Testis (tissue), 3 donors: Measurements from ENCODE around the gene GBE1. TPM values are rescaled to one million over a fixed set of nuclear protein-coding genes. Genes with fewer than 3 reads are reported as not detected.

Source experiments
- DNase-seq: peaks from one replicate; pipeline ENCODE4 v3.0.0-alpha.2; 2019
- H3K27ac ChIP-seq, 2 donors: fragments of 200-600 bp; sonication (generic); one replicate each; pipeline ENCODE4 v1.5.1; 2019
- H3K27me3 ChIP-seq: fragments of 200-600 bp; sonication (generic); one replicate; pipeline ENCODE4 v1.5.1; 2019
- H3K36me3 ChIP-seq: fragments of 200-600 bp; sonication (generic); one replicate; pipeline ENCODE4 v1.5.1; 2017; ENCODE audit warnings: low read depth; ENCODE audit errors: missing control alignments
- H3K4me1 ChIP-seq: fragments of 200-600 bp; sonication (generic); one replicate; pipeline ENCODE4 v1.5.1; 2019
- H3K4me3 ChIP-seq, 2 donors: fragments of 200-600 bp; sonication (generic); one replicate each; pipeline ENCODE4 v1.5.1; 2017 to 2019
- H3K9me3 ChIP-seq: fragments of 200-600 bp; sonication (generic); one replicate; pipeline ENCODE4 v1.5.1; 2017
- POLR2A ChIP-seq: fragments of 450-650 bp; IDR thresholded peaks from one replicate; pipeline ENCODE4 v1.6.1; 2017; ENCODE audit warnings: antibody characterized with exemption, mild to moderate bottlenecking, moderate library complexity
- WGBS, 2 donors: methylation state at CpG; one replicate each; pipeline ENCODE4 v1.1.5; 2018; 5-methylcytosine and 5-hydroxymethylcytosine counted together
- intact Hi-C: fragments of 100-400 bp; cut with DNase I; formaldehyde crosslinking; loops from one replicate; pipeline ENCODE4 v1.15.1; 2023; ENCODE audit warnings: low total_unique reads
- polyA plus RNA-seq: library from polyadenylated mRNA; stranded (reverse); fragments of 350-450 nt; fragmentation: Illumina TruSeq; extraction: RNeasy Lipid Tissue Mini Kit (QIAGEN cat#74804); gene quantifications from one replicate; pipeline ENCODE4 v1.2.3, GENCODE V29; 2014; ENCODE audit warnings: low read depth, low replicate concordance; ENCODE audit not compliant: insufficient read depth
- total RNA-seq, 2 donors: library from RNA; depleted of rRNA; stranded (reverse); fragments of >200 nt; gene quantifications; one replicate each; pipeline ENCODE4 v1.2.3, GENCODE V29; 2016
- TF ChIP-seq, protein P1 (sequence below), 3 experiments: fragments of 450-650 bp in 2 of 3; fragments of 200-600 bp in 1 of 3; sonication (generic) in 1 of 3; IDR thresholded peaks; one replicate each; pipeline ENCODE4 v1.5.1; 2016 to 2019; ENCODE audit warnings: antibody characterized with exemption in 3 of 3, mild to moderate bottlenecking in 2 of 3, moderate library complexity in 1 of 3

Gene GBE1
- total and polyA plus RNA-seq, 3 donors from 2014 or later, result 14.1 to 23.5 (median 19.4) TPM

DNA sequence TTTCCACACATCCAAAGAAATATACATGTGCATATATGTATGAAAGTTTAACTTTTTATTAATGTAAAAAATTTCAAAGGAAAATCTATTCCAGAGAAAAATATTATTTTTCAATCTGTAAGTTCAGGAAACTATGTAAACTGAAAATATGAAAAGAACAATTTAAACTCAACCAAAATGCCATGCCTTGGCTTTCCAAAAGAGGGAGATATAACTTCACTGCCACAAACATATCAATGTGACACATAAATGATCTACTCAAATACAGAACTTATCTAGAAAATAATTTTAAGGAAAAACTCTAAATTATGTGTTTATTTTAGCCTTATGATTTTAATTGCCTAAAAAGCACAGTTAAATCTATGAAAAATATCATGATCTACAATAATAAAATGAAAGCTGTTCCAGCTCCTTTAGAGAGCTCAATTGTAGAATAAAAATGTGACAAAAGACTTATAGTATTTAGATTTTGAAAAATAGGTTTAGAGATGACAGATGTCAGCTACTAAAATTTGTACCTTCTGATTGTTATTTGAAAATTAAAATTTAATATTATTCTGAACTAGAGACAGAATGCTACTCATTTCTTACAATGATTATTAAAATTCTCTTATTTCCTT lies 94.8 kb downstream of the GBE1 start:
- Histone ChIP-seq H3K27me3 (no peaks in the 10 kb centered on the region), H3K4me3 (no peak overlapping the region), H3K4me1 (no peaks in the 10 kb centered on the region), H3K36me3 (no peaks in the 10 kb centered on the region), H3K27ac (no peak overlapping the region), H3K9me3 (no peaks in the 10 kb centered on the region)
- intact Hi-C loops, result no loop called here
- DNase-seq, result no peak
- TF ChIP-seq, protein P1, sequence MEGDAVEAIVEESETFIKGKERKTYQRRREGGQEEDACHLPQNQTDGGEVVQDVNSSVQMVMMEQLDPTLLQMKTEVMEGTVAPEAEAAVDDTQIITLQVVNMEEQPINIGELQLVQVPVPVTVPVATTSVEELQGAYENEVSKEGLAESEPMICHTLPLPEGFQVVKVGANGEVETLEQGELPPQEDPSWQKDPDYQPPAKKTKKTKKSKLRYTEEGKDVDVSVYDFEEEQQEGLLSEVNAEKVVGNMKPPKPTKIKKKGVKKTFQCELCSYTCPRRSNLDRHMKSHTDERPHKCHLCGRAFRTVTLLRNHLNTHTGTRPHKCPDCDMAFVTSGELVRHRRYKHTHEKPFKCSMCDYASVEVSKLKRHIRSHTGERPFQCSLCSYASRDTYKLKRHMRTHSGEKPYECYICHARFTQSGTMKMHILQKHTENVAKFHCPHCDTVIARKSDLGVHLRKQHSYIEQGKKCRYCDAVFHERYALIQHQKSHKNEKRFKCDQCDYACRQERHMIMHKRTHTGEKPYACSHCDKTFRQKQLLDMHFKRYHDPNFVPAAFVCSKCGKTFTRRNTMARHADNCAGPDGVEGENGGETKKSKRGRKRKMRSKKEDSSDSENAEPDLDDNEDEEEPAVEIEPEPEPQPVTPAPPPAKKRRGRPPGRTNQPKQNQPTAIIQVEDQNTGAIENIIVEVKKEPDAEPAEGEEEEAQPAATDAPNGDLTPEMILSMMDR (IDR thresholded peaks at IDR 0.05), result peak in 2 of 3 experiments; percentile 12 to 70
- no peak for TF ChIP-seq POLR2A

DNA sequence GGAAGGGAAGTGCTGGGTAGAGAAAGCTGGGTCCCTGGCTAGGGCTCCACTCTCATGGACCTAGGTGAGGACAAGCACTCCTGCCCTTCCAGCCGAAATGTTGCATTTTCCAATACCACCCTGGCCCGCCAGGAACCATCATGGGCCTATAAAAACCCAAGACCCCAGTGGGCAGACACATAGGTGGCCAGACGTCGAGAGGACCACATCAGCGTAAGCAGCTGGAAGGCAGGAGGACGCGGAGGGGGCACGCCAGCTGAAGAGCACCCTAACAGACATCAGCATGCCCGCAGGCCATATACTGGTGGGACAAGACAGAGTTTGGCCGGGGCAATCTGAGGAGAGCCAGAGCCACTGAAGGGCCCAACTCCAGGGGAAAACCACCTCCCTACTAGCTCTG lies 98.3 kb downstream of the GBE1 start:
- Histone ChIP-seq H3K36me3 (no peaks in the 10 kb centered on the region), H3K27me3 (no peaks in the 10 kb centered on the region), H3K4me1 (no peaks in the 10 kb centered on the region), H3K9me3 (no peaks in the 10 kb centered on the region), H3K4me3 (no peak overlapping the region), H3K27ac (no peak overlapping the region)
- DNase-seq, result no peak
- intact Hi-C loops, result no loop called here
- 71 to 75% methylated on average over 10 of the region's 10 CpGs for WGBS, 2 donors
- TF ChIP-seq POLR2A, result no peak
- TF ChIP-seq, protein P1 (IDR thresholded peaks at IDR 0.05), result no peak

DNA sequence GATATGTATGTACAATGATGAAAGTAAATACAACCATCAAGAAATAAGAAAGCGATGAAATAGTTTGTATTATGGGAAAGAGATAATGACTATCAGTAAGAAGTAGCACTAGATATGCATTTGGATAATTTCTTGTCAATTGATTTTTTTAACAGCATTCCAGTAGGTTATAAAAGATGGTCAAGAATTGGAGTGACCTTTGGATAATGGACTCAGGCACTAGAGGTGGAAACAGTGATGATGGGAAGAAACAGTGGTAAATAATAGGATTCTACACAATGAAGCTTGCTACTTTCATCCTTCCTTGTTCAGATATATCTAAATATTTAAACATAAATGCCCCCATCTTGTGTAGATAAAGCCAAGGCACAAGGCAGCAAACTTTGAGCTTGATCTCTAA lies 101.4 kb downstream of the GBE1 start:
- DNase-seq, result no peak
- 91 to 96% methylated on average over 1 of the region's 1 CpG for WGBS, 2 donors
- Histone ChIP-seq H3K9me3 (no peaks in the 10 kb centered on the region), H3K27ac (no peak overlapping the region), H3K27me3 (no peaks in the 10 kb centered on the region), H3K4me1 (no peaks in the 10 kb centered on the region), H3K4me3 (no peak overlapping the region), H3K36me3 (no peaks in the 10 kb centered on the region)
- no peak for TF ChIP-seq POLR2A
- TF ChIP-seq, protein P1 (IDR thresholded peaks at IDR 0.05), result no peak
- intact Hi-C loops, result no loop called here

DNA sequence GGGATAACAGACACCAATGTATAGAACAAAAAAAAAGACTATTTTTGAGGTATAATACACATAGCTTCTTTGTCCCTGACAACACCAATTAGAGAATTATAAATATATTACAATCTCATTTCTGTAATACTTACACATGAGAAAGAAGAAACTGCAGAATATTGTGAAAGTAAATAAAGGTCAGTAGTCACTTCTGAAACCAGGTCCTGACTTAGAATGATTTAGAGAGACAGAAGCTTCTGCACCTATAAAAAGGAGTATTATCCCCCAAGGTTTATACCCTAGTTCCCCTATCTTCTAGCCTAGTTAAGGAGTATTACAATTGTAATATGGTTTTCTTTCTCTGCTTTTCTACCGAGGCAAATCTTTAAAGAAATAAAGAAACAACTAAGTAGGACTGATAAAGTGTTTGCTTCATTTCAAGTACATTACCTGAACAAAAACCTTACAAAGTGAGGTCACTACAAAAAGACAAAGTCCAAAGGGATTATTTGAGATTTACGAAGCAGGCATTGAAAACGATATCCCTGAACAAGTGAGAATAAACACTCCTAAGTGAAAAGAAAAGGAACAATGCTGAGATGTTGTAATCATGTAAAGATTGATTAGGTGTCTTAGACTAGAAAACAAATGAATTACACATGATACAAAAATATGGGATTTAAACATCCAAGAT lies 103.0 kb downstream of the GBE1 start:
- intact Hi-C loops, result no loop called here
- Histone ChIP-seq H3K4me3 (no peak overlapping the region), H3K27ac (no peak overlapping the region), H3K9me3 (no peaks in the 10 kb centered on the region), H3K36me3 (no peaks in the 10 kb centered on the region), H3K4me1 (no peaks in the 10 kb centered on the region), H3K27me3 (no peaks in the 10 kb centered on the region)
- 78 to 83% methylated on average over 3 of the region's 3 CpGs for WGBS, 2 donors
- no peak for TF ChIP-seq POLR2A
- TF ChIP-seq, protein P1 (IDR thresholded peaks at IDR 0.05), result no peak
- no peak for DNase-seq

DNA sequence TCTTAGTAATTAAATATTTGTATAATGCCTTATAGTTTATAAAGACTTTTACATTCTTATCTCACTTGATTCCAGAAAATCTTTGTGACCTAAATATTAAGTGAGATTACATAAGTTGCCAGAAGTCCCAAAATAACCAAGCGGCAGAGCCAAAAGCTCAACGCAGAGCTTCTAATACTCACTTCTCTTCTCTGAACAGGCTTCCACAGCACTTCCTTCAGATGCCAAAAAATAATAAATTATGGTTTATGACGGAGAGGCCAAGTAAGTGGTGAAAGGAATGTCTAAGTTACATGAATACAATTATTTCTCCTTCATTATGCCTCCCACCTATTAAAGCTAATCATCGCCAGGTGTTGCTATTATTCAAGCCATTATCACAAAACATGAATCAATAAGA lies 110.3 kb downstream of the GBE1 start:
- Histone ChIP-seq H3K4me3 (no peak overlapping the region), H3K27ac (no peak overlapping the region), H3K4me1 (no peaks in the 10 kb centered on the region), H3K36me3 (no peaks in the 10 kb centered on the region), H3K27me3 (no peaks in the 10 kb centered on the region), H3K9me3 (no peaks in the 10 kb centered on the region)
- intact Hi-C loops, result no loop called here
- TF ChIP-seq, protein P1 (IDR thresholded peaks at IDR 0.05), result no peak
- TF ChIP-seq POLR2A, result no peak
- 67 to 74% methylated on average over 4 of the region's 4 CpGs for WGBS, 2 donors
- no peak for DNase-seq
